ENCODE measurements around the gene CD72.

DNA sequence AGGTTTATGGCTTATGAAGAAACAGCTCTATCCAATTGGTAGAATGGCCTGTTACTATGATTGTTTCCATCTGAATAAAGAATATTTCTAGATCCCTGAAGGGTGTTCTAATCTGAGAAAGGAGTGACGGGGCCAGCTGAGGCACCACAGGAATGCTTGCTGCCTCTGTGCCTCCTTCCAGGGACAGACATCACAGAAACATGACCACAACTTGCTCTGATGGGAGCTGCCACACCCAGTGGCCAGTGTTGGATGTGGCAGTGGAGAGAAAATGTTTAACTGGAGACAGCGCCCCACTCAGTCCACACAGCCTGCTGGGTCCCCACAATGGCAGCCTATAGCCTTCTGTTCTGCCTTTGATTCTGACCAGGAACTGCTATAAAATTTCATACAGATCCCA is 51.8 kb downstream of the CD72 start:
- TF ChIP-seq, protein P1, sequence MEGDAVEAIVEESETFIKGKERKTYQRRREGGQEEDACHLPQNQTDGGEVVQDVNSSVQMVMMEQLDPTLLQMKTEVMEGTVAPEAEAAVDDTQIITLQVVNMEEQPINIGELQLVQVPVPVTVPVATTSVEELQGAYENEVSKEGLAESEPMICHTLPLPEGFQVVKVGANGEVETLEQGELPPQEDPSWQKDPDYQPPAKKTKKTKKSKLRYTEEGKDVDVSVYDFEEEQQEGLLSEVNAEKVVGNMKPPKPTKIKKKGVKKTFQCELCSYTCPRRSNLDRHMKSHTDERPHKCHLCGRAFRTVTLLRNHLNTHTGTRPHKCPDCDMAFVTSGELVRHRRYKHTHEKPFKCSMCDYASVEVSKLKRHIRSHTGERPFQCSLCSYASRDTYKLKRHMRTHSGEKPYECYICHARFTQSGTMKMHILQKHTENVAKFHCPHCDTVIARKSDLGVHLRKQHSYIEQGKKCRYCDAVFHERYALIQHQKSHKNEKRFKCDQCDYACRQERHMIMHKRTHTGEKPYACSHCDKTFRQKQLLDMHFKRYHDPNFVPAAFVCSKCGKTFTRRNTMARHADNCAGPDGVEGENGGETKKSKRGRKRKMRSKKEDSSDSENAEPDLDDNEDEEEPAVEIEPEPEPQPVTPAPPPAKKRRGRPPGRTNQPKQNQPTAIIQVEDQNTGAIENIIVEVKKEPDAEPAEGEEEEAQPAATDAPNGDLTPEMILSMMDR (conservative IDR thresholded peaks at IDR 0.05; ENCODE audit: low read depth, low read length): no peak
- TF ChIP-seq EZH2phosphoT487 (IDR thresholded peaks at IDR 0.05; ENCODE audit: borderline replicate concordance, low read length): no peak
- TF ChIP-seq EZH2 (IDR thresholded peaks at IDR 0.05; ENCODE audit: low read length, unreplicated experiment): no peak

All from PC-3 (cell line).